VCaP (cell line): ENCODE data around the gene SPATA2L.
"Not testable (repeated sequence)": the region's sequence is repeated elsewhere in the genome, so short reads cannot be mapped to it uniquely, and the experiment has no call there.

ENCODE experiments used
- H3K27ac ChIP-seq: fragments of 450-650 bp; 2 replicates; pipeline ENCODE4 v1.5.1; 2017
- TF ChIP-seq, protein P1 (sequence below): fragments of 450-650 bp; conservative IDR thresholded peaks from 2 replicates; pipeline ENCODE4 v1.5.1; 2017; ENCODE audit warnings: mild to moderate bottlenecking, moderate library complexity

Gene SPATA2L

DNA sequence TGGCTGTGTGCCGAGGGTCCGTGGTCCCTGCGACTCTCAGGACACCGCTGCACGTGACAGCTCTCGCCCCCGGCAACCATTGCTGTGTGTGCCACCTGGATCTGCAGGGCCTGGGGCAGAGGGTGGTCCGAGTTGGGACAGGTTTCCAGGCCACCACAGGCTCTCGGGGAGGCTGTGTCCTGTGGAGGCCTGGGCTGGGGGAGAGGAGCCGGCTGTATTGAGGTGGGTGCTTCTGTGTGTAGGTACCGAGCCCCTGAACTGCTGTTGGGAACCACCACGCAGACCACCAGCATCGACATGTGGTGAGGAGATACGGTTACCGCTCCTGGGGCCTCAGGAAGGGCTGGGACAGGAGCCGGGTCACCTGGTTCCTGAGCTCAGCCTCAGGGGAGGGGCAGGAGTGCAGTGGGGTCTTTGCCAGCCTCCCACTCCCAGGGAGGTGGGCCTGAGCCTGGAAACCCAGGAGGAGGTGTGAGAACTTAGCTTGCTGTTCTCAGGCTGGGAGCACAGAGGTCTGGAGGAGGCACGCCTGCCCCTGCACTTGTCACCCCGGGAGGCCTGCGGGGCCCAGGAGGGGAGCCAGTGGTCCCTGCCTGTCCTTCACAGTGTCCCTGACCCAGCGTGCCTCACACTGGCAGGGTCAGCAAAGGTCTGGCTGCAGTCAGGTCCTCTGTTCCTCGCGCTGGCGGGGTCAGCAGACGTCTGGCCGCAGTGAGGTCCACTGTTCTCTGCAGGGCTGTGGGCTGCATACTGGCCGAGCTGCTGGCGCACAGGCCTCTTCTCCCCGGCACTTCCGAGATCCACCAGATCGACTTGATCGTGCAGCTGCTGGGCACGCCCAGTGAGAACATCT is 7.3 kb downstream of the SPATA2L start:
- H3K27ac ChIP-seq, result no peak overlapping the region
- TF ChIP-seq, protein P1, sequence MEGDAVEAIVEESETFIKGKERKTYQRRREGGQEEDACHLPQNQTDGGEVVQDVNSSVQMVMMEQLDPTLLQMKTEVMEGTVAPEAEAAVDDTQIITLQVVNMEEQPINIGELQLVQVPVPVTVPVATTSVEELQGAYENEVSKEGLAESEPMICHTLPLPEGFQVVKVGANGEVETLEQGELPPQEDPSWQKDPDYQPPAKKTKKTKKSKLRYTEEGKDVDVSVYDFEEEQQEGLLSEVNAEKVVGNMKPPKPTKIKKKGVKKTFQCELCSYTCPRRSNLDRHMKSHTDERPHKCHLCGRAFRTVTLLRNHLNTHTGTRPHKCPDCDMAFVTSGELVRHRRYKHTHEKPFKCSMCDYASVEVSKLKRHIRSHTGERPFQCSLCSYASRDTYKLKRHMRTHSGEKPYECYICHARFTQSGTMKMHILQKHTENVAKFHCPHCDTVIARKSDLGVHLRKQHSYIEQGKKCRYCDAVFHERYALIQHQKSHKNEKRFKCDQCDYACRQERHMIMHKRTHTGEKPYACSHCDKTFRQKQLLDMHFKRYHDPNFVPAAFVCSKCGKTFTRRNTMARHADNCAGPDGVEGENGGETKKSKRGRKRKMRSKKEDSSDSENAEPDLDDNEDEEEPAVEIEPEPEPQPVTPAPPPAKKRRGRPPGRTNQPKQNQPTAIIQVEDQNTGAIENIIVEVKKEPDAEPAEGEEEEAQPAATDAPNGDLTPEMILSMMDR, result no peak

DNA sequence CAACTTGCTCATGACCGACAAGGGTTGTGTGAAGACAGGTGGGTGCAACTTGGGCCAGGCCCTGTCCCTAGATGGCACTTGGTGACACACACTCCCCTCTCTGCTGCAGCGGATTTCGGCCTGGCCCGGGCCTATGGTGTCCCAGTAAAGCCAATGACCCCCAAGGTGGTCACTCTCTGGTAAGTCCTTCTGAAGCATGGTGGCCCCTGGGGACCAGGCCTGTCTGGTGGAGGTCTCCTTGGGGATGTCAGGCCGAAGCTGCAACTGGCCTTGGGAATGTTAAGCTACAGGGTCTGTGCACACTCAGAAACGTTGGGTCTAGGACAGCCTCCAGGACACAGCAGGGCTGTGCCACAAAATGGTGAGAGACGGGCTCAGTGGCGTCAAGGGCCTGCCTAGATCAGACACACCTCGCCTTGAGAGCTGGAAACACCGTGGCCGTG is 8.2 kb downstream of the SPATA2L start:
- TF ChIP-seq, protein P1, result no peak
- H3K27ac ChIP-seq, result no peak overlapping the region

DNA sequence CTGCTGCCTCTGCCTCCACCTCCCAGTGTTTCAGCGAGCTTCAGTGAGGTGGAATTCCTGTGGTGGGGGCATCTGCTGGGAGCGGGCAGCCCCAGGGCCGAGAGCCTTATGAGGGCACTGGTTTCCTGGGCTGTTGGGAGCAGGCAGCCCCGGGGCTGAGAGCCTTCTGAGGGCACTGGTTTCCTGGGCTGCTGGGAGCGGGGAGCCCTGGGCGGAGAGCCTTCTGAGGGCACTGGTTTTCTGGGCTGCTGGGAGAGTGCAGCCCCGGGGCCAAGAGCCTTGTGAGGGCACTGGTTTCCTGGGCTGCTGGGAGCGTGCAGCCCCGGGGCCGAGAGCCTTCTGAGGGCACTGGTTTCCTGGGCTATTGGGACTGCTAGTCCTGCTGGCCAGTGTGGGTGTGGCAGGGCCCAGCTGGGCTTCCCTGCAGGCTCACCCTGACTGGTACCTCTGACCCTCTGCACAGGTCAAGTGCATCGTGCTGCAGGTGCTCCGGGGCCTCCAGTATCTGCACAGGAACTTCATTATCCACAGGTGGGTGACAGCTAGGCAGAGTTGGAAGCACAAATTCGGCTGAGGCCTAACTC is 9.4 kb downstream of the SPATA2L start:
- H3K27ac ChIP-seq, result no peak overlapping the region

DNA sequence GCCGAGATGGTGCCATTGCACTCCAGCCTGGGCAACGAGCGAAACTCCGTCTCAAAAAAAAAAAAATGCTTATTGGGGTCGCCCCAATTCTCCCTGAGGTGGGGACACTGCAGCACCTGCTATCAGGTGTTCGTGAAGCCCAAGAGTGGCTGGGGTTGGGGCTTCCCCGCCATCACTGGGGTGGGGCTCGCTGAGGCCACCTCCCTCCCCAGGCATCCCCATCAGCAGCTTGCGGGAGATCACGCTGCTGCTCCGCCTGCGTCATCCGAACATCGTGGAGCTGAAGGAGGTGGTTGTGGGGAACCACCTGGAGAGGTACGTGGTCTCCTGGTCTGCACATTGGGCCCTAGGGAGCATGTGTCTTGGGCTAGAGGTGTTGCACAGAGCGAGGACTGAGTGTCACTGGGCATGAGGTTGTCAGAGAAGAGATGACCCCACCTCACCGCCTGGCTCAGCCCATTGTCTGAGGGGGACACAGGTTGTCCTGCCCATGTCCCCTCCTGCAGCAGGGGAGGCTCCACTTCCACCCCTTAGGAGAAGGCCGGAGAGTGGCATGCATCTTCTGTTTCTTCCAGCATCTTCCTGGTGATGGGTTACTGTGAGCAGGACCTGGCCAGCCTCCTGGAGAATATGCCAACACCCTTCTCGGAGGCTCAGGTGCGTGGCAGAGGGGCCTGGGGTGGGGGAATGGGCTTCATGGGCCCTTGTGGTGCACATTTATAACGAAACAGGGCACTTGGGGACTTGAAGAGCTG is 10.1 kb downstream of the SPATA2L start:
- no peak overlapping the region for H3K27ac ChIP-seq
- TF ChIP-seq, protein P1, result no peak

More for the DNA sequence above, 9.4 kb downstream of the SPATA2L start:
- TF ChIP-seq, protein P1, result no peak

DNA sequence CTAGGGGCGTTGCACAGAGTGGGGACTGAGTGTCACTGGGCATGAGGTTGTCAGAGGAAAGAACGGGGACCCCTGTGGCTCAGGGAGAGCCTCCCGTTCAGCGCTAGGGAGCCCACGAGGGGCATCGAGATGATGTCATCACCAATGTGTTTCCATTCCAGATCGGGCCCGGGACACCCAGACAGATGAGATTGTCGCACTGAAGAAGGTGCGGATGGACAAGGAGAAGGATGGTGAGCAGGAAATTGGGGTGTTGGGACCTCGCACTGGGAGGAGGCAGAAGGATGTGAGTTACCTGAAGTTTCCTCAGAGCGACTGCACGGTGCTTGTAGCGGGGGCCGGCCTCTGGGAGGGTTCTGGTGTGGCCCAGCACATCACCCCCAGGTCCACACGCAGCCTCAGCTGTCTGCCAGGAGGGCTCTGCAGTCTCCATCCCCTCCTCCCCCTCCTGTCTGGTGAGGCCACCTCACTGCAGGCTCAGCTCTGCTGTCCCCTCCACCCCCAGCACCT is 11.1 kb downstream of the SPATA2L start:
- TF ChIP-seq, protein P1, result no peak
- no peak overlapping the region for H3K27ac ChIP-seq

DNA sequence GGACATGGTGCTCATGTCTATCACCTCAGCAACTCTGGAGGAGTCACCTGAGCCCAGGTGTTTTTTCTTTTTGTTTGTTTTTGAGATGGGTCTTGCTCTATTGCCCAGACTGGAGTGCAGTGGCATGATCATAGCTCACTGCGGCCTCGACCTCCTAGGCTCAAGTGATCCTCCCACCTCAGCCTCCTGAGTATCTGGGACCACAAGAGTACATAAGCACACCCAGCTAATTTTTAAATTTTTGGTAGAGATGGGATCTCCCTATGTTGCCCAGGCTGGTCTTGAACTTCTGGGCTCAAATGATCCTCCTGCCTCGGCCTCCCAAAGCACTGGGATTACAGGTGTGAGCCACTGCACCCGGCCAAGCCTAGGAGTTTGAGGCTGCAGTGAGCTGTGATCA is 11.9 kb downstream of the SPATA2L start:
- H3K27ac ChIP-seq, result not testable (repeated sequence)

DNA sequence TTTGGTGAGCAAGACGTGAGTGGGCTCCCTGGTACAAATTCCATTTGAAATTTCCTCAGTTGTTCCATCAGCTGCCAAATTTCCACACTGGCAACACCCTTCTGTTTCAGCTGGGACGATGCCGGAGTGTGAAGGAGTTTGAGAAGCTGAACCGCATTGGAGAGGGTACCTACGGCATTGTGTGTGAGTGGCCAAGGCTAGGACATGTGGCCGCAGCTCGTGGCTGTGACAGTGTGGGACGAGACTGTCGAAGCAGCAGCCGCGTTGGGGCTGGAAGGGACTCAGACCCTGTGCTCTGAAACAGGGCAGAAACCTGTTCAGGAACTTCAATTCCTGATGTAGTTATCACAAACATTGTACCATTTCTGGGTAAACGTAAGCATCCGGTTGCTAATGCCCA is 12.4 kb downstream of the SPATA2L start:
- H3K27ac ChIP-seq, result no peak overlapping the region
- TF ChIP-seq, protein P1, result no peak
